HG03558 (cell line): ENCODE data around the gene EIF3B.

Source experiments
- ATAC-seq: cut with Tn5 transposase; IDR thresholded peaks from one replicate; pipeline ENCODE4 v1.9.1; 2021; ENCODE audit warnings: moderate number of reproducible peaks; ENCODE audit not compliant: unreplicated experiment; ENCODE audit errors: extremely low read depth

EIF3B gene

DNA sequence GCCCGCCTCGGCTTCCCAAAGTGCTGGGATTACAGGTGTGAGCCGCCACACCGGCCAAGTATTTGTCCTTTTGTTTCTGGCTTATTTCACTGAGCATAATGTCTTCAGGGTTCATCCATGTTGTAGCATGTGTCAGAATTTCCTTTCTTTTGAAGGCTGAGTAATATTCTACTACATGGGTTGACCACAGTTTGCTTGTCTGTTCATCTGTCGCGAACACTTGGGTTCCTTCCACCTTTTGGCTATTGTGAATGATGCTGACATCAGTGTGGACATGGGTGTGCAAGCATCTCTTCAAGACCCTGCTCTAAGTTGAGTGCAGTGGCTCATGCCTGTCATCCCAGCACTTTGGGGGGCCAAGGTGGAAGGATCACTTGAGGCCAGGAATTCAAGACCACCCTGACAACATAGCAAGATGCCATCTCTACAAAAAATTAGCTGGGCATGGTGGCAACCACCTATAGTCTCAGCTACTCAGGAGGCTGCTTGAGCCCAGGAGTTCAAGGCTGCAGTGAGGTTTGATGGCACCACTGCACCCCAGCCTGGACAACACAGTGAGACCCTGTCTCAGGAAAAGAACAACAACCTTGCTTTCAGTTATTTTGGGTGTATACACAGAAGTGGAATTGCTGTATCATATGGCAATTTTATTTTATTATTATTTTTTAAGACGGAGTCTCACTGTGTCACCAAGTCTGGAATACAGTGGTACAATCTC lies 65.7 kb downstream of the EIF3B start:
- ATAC-seq: no peak

DNA sequence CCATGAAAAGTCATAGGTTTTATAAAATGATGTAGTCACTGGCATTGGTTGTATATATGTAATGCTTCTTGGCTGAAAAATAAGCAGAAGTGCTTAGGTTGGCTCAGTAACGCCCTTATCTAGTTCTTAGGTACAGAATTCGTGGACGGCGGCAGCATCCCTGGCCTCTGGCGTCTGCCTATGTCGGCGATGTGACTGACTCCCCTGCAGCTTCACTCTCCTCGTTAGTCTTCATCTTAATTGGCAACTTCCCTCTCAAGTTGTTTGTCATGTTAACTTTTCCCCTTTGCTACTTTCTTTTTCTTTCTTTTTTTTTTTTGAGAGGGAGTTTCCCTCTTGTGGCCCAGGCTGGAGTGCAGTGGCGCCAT lies 67.3 kb downstream of the EIF3B start:
- ATAC-seq: no peak

DNA sequence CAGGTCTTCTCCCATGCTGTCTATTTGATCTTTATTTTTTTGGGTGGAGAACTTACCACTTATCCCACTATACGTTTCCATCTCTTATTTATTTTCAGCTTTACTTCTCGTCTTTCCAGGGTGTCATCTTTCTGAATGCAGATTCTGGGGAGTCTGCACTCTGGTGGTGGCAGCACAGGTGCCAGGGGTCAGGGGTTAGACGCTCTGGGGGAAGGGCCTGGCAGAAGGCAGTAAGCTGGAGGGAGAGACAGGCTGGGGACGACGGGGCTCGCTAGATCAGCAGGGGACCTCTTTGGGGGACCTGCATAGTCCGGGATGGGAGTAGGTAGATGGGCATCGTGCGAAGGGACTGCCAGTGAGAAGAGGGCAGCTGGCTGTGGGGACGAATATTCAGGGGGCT lies 71.1 kb downstream of the EIF3B start:
- no peak for ATAC-seq
